ENCODE data around the gene DGCR2. TPM values are rescaled to one million over a fixed set of nuclear protein-coding genes. Genes with fewer than 3 reads are reported as not detected.

DGCR2 gene, protein sequence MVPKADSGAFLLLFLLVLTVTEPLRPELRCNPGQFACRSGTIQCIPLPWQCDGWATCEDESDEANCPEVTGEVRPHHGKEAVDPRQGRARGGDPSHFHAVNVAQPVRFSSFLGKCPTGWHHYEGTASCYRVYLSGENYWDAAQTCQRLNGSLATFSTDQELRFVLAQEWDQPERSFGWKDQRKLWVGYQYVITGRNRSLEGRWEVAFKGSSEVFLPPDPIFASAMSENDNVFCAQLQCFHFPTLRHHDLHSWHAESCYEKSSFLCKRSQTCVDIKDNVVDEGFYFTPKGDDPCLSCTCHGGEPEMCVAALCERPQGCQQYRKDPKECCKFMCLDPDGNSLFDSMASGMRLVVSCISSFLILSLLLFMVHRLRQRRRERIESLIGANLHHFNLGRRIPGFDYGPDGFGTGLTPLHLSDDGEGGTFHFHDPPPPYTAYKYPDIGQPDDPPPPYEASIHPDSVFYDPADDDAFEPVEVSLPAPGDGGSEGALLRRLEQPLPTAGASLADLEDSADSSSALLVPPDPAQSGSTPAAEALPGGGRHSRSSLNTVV
- 56.1 and 72.9 TPM in 2 replicates for total RNA-seq

GRCh38 chr22:19122143-19122751, at the start of gene DGCR2:
DGCR2 (minus strand) TSS chr22:19122412; CDS start chr22:19122206, 206 bp downstream.

GRCh38 chr22:19149991-19150390, 27.8 kb upstream of the DGCR2 start, which contains the start of gene GSC2:
GSC2 (minus strand) TSS chr22:19150292; CDS start chr22:19150283, 9 bp downstream.

GRCh38 chr22:19130959-19131684, 8.9 kb upstream of the DGCR2 start, which contains the start of gene TSSK2:
TSSK2 (plus strand) TSS chr22:19131308; CDS start chr22:19131400, 92 bp downstream.

Other genes with a start within 250 kb of the DGCR2 start
- 2.2 and 4.5 TPM in 2 replicates for gene DGCR6, start 216.1 kb downstream of the DGCR2 start, total RNA-seq
- 11.6 and 14.7 TPM in 2 replicates for gene PRODH, start 186.1 kb downstream of the DGCR2 start, total RNA-seq
- not detected in 2 replicates for gene TSSK2, start 8.9 kb upstream of the DGCR2 start, total RNA-seq
- gene ESS2, start 22.2 kb upstream of the DGCR2 start, total RNA-seq: 6.6 and 11.8 TPM in 2 replicates
- gene GSC2, start 27.9 kb upstream of the DGCR2 start, total RNA-seq: not detected in 2 replicates
- gene SLC25A1, start 56.3 kb upstream of the DGCR2 start, total RNA-seq: 152 TPM in 2 replicates
- gene CLTCL1, start 169.3 kb upstream of the DGCR2 start, total RNA-seq: 9.6 and 23.6 TPM in 2 replicates